ENCODE data around the gene TDO2.
"Not testable (repeated sequence)": the region's sequence is repeated elsewhere in the genome, so short reads cannot be mapped to it uniquely, and the experiment has no call there.

TDO2 gene

DNA sequence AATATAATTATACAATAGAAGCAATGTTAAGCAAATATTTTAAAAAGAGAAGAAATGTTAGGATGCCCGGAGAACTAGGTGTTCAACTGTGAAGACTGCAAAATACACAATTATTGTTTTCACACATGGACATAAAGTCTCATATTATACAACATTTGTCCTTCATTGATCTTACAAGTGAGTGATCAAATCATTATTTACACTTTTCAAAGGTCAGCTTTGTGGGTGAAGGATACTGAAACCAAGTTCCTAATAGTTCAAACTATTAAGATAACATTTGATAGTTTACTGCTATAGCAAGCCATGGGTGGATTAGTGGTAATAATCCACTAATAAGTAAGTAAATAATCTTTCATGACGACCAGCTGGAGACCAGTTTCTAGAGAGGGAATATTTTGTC is 26.8 kb downstream of the TDO2 start:
- H3K27ac Mint-ChIP-seq = no peak overlapping the region
- no peaks in the 10 kb centered on the region for H3K27me3 Mint-ChIP-seq
- no peak for DNase-seq
- no peaks in the 10 kb centered on the region for H3K9me3 Mint-ChIP-seq
- H3K4me1 Mint-ChIP-seq = no peaks in the 10 kb centered on the region
- H3K4me3 Mint-ChIP-seq = no peak overlapping the region
- no peaks in the 10 kb centered on the region for H3K36me3 Mint-ChIP-seq
- CTCF ChIA-PET = no interaction called here

DNA sequence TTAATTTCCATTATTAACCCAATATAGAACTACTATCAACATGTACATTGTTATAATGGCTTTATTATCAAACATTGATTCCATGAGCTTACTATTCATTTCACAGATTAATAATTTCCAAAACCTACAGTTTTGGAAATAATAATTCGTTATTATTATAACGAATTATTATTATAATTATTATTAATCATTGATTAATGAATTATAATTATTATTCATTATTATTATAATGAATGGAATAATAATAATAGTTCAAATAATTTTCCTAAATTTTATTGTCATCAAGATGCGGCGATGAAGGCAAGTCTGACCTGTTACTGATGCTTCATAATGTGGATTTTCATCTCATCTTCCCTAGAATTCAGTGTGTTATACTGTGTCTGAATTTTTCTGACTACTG is 28.1 kb downstream of the TDO2 start:
- no peak overlapping the region for H3K4me3 Mint-ChIP-seq
- no peaks in the 10 kb centered on the region for H3K27me3 Mint-ChIP-seq
- no peaks in the 10 kb centered on the region for H3K4me1 Mint-ChIP-seq
- no peaks in the 10 kb centered on the region for H3K9me3 Mint-ChIP-seq
- CTCF ChIA-PET = no interaction called here
- no peaks in the 10 kb centered on the region for H3K36me3 Mint-ChIP-seq
- DNase-seq = no peak
- no peak overlapping the region for H3K27ac Mint-ChIP-seq

DNA sequence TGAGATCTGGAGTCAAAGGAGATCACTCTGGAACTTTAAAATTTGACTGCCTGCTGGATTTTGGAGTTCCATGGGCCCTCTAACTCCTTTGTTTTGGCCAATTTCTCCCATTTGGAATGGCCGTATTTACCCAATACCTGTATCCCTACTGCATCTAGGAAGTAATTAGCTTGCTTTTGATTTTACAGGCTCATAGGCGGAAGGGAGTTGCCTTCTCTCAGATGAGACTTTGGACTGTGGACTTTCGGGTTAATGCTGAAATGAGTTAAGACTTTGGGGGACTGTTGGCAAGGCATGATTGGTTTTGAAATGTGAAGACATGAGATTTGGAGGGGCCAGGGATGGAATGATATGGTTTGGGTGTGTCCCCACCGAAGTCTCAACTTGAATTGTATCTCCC is 31.1 kb downstream of the TDO2 start:
- H3K27ac Mint-ChIP-seq, H3K4me3 Mint-ChIP-seq, DNase-seq, CTCF ChIA-PET, H3K4me1 Mint-ChIP-seq, H3K36me3 Mint-ChIP-seq, H3K9me3 Mint-ChIP-seq, H3K27me3 Mint-ChIP-seq: not testable (repeated sequence)

DNA sequence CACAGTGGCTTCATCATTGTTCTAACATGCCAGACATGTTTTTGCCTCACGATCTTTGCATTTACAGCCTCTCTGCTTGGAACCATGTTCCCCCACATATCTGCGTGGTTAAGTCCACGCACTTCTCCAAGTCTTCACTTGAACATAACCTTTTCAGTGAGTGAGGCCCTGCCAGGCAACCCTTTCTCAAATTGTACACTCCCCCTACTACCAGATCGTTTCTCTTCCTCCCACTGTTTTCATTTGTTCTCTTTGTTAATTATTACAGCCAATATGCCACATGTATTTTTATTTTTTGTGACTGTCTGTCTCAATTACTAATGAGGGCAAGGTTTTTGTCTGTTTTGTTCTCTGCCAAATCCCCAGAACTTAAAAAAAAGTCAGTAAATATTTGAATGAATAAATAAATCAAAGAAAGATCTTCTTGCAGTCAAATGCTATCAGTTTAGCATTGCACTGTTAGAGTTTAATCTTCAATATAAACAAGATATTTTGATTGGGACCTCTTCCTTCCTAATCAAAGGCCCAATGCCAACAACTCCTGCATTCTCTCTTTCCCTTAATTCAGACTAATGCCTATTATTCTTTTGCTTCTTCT is 32.0 kb downstream of the TDO2 start:
- H3K27me3 Mint-ChIP-seq = no peaks in the 10 kb centered on the region
- DNase-seq = no peak
- no peak overlapping the region for H3K4me3 Mint-ChIP-seq
- H3K27ac Mint-ChIP-seq = no peak overlapping the region
- no peaks in the 10 kb centered on the region for H3K4me1 Mint-ChIP-seq
- no peaks in the 10 kb centered on the region for H3K36me3 Mint-ChIP-seq
- CTCF ChIA-PET = no interaction called here
- no peaks in the 10 kb centered on the region for H3K9me3 Mint-ChIP-seq

DNA sequence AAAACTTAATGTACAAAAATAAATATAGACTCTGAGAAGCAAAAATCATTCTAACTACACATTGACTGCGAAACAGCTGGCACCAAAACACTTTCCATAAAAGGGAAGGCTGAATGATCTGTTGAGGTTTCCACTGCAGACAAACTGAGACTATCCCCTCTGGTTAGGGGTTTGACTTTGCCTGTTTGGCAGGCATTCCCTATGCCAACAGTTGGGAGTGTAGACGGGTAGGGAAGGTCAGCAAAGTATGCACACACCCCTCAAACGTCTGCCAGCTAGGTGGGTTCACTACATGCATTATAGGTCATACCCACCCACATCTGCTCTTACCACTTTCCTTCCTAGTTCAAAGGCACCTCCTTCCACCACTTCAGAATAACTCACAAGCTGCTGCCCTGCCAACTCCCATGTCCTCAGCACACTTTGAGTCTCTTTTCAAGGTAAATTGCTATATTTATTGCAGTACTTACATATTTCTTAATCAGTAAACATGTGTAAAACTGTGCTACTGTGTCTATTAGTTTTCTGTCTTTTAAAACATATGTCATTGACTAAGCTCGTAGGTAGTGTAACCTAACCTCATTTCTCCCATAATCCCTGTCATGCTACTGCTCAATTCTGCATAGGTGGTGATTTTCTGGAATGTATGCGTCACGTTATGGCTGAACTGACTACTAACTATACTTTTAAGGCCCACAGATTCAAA is 37.7 kb downstream of the TDO2 start:
- H3K27ac Mint-ChIP-seq = no peak overlapping the region
- H3K36me3 Mint-ChIP-seq = no peaks in the 10 kb centered on the region
- H3K4me1 Mint-ChIP-seq = no peaks in the 10 kb centered on the region
- CTCF ChIA-PET = interaction anchor here (1.4 kb wide), 1 partner anchor 10 kb away, joined by 4 read pairs; no protein-coding TSS in a partner anchor
- H3K27me3 Mint-ChIP-seq = no peaks in the 10 kb centered on the region
- DNase-seq = no peak
- no peak overlapping the region for H3K4me3 Mint-ChIP-seq
- H3K9me3 Mint-ChIP-seq = no peaks in the 10 kb centered on the region

DNA sequence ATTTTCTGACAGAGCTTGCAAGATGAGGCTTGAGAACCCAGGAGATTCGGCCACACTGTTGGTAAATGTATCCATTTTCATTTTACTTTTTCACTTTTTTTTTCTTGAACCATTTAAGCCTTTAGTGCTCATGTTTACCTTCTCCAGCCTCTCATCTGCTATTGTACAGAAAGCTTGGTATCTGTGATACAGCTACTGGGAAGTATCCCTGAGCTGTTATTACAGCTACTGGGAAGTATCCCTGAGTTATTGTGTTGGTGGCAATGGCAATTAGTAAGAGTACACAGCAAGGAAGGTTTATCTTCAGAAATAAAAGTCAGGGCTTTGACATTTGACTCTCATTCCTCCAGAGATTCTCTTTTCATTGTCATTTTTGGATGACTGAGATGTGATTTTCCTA is 38.3 kb downstream of the TDO2 start:
- no peaks in the 10 kb centered on the region for H3K4me1 Mint-ChIP-seq
- no peaks in the 10 kb centered on the region for H3K27me3 Mint-ChIP-seq
- no peaks in the 10 kb centered on the region for H3K9me3 Mint-ChIP-seq
- H3K4me3 Mint-ChIP-seq = no peak overlapping the region
- no peak overlapping the region for H3K27ac Mint-ChIP-seq
- no peaks in the 10 kb centered on the region for H3K36me3 Mint-ChIP-seq
- CTCF ChIA-PET = interaction anchor here (1.4 kb wide), 1 partner anchor 10 kb away, joined by 4 read pairs; no protein-coding TSS in a partner anchor
- DNase-seq = no peak

DNA sequence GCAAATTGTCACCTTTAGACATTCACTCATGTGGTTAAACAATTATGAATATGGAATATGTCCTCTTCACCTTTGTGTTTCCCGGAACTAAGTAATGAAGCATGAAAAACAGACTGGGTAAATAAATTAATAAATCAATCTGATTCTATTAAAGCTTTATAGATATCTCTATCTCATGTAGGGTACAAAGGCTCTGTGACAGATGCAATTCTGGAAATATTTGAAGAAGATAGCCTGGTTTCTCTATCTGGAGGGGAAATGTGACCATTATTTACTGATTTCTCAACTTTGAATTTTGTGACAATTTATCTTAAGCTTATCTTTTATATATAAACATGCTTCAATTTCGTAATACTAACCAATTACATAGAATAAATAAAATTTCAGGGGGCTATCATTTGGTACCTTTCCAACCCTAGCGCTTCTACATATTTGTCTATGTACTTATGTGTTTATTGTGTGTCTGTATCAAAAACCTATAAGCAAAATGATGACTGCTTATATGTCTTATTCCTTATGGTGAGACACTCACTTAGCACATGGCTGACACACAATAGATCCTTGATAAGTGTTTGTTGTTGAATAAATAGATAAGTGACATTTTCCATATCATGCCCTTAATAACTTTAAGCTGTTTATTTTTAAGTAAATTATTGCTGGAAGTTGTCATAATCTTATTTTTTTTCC is 40.3 kb downstream of the TDO2 start:
- Mint-ChIP-seq H3K27me3 (no peaks in the 10 kb centered on the region), H3K9me3 (no peaks in the 10 kb centered on the region), H3K27ac (no peak overlapping the region), H3K4me3 (no peak overlapping the region), H3K36me3 (no peaks in the 10 kb centered on the region), H3K4me1 (no peaks in the 10 kb centered on the region)
- CTCF ChIA-PET = interaction anchor here (1.9 kb wide), 1 partner anchor 9 kb away, joined by 14 read pairs; no protein-coding TSS in a partner anchor
- no peak for DNase-seq

DNA sequence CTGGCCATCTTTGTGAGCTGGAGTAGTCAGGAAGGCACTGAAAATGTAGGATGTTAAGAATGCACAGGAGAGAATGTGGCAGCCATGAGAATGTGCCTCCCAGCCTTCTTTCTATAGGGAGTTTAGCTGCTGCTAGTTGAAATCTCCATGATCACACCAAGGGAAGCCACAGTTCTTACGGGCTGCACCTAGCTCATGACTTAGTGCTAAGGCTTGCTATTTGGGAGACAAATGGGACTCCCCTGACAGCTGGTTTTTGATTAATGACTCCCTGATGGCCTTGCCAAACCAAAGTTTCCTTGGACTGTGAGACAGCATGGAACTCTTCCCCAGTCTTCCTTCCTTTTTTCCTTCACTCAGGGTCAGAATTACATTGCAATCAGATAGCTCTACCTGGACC is 41.0 kb downstream of the TDO2 start:
- Mint-ChIP-seq H3K4me1 (no peaks in the 10 kb centered on the region), H3K36me3 (no peaks in the 10 kb centered on the region), H3K27me3 (no peaks in the 10 kb centered on the region), H3K27ac (no peak overlapping the region), H3K4me3 (no peak overlapping the region), H3K9me3 (no peaks in the 10 kb centered on the region)
- DNase-seq = no peak
- CTCF ChIA-PET = interaction anchor here (1.9 kb wide), 1 partner anchor 8 kb away, joined by 14 read pairs; no protein-coding TSS in a partner anchor

DNA sequence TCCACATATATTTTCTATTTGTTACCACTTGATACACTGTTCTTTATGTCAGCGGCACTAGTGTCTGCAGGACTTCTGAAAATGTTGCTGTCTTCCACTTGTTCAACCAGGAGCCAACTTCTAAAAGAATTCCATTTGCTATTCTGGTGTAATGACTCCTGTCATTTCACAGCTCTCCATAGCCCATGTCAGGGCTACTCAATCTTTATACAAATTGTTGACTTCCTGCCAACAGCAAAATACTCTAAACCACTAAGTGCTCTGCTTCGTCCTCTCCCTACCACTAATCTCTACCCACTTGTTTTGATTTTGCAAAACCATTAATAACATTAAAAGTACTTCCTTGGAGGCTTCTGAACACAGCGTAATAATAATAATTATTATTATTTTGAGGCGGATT is 43.0 kb downstream of the TDO2 start:
- Mint-ChIP-seq H3K27ac (no peak overlapping the region), H3K9me3 (no peaks in the 10 kb centered on the region), H3K4me1 (no peaks in the 10 kb centered on the region), H3K4me3 (no peak overlapping the region), H3K27me3 (no peaks in the 10 kb centered on the region), H3K36me3 (no peaks in the 10 kb centered on the region)
- DNase-seq = no peak
- CTCF ChIA-PET = no interaction called here

DNA sequence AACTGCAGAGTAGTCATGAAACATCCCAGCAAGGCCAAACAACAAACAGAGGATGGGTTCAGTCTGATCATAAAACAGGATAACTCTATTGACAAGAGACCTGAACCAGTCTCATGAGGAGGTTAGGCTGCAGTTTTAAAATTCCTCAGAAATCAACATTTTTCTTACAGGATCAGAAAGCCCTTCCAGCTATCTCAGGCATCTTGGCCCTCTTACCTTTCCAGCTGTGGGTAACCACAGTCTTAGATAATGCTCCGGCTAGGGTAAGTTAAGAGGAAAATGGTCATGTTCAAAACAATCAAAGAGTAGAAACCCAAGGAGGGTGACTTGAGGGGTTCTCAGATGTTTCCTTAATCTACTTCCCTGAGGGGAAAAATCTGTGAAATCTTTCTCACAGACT is 45.0 kb downstream of the TDO2 start:
- CTCF ChIA-PET = no interaction called here
- Mint-ChIP-seq H3K36me3 (no peaks in the 10 kb centered on the region), H3K4me1 (peaks cover 9% of the 10 kb centered on the region), H3K27me3 (no peaks in the 10 kb centered on the region), H3K27ac (no peak overlapping the region), H3K9me3 (no peaks in the 10 kb centered on the region), H3K4me3 (no peak overlapping the region)
- DNase-seq = no peak

DNA sequence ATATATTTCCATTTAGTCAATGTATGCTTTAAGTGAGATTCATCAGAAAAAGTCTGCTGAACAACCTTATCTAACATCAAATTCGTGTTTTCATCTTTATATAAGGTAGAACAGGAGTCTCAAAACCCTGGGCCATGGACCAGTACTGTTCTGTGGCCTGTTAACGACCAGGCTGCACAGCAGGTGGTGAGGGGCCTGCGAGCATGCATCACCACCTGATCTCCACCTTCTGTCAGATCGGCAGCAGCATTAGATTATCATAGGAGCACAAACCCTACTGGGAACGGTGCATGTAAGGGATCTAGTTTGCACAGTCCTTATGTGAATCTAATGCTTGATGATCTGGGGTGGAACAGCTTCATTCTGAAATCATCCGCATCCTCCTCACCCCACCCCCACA is 47.0 kb downstream of the TDO2 start:
- CTCF ChIA-PET = no interaction called here
- Mint-ChIP-seq H3K4me3 (no peak overlapping the region), H3K27ac (no peak overlapping the region)

DNA sequence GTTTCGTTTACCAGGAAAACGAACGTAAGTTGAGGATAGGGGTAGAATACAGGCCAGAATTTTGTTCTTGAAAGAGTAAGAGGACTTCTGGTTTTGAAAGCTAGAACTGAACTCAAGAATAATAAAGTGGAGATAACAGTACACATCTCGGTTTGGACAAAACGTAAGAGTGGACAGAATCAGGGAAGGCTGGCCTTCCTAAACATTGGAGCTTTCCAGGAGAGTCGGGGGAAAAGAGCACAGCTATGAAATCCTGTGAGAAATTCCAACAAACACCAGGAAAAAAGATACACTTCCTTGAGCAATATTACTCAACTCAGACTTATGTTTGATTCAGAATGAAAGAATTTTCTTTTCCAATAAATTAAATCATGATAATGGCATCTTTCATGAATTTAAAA is 49.0 kb downstream of the TDO2 start:
- H3K36me3 Mint-ChIP-seq = no peaks in the 10 kb centered on the region
- H3K27ac Mint-ChIP-seq = no peak overlapping the region
- peaks cover 17% of the 10 kb centered on the region for H3K4me1 Mint-ChIP-seq
- CTCF ChIA-PET = interaction anchor here (1.0 to 2.6 kb wide), 4 partner anchors 9 to 1014 kb away, joined by 3 to 17 read pairs (median 8); no protein-coding TSS in a partner anchor
- peak overlapping the region; percentile 16 for H3K4me3 Mint-ChIP-seq
- DNase-seq = no peak
- no peaks in the 10 kb centered on the region for H3K9me3 Mint-ChIP-seq
- no peaks in the 10 kb centered on the region for H3K27me3 Mint-ChIP-seq

More for the DNA sequence above, 47.0 kb downstream of the TDO2 start:
- Mint-ChIP-seq H3K27me3 (no peaks in the 10 kb centered on the region), H3K36me3 (no peaks in the 10 kb centered on the region), H3K9me3 (no peaks in the 10 kb centered on the region), H3K4me1 (peaks cover 17% of the 10 kb centered on the region)
- no peak for DNase-seq

DNA sequence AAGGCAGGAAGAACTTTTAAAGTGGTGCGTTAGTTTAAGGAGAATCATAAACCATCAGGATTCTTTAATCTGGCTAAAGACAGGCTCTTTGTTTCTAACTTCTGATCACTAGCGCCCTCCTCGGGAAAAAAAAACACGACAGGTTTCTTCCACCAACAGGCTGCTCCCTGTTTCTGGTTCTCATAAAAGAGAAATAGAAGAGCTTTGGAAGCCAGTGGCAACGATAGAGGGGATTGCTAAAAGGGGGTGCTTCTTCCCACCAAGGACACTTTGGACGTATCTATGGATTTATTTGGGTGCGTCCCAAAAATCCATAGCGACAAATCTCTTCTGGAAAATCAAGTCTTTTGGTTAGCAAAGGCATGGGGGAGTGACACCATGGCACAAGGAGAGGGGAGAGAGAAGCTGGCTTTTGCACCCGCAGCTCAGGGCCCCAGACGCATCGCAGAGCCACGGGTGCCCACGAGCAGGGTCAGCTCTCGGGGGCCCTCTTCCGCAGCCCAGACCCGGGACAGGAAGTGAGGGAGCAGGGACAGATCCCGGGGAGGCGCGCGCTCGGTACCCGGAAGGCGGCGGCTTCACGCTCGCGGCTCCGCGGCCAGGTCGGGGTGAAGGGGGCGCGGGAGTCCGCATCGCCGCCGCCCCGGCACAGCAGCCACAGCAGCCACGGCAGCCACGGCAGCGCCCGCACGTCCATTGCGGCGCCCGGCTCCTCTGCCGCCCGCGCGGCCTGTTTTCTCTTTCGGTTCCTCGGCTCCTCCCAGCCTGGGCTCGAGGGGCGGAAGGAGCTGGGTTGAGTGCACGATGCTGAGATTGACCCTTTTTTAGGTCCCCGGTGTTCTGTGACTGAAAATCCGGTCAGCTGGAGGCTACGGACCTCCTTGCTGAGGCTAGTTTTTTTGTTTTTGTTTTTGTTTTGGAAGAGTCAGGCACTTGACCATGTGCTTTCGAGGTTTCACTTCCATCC is 49.9 kb downstream of the TDO2 start, which contains the start of gene CTSO:
CTSO (minus strand) TSS at position 716 of the 967 bp plus-strand sequence; CDS start at position 697, 19 bp downstream.
- Mint-ChIP-seq H3K27ac (peak within 1 kb of the TSS; percentile 95), H3K27me3 (no peaks in the 10 kb centered on the region), H3K4me1 (peaks cover 17% of the 10 kb centered on the region), H3K36me3 (no peaks in the 10 kb centered on the region), H3K4me3 (peak within 1 kb of the TSS; percentile 86), H3K9me3 (no peaks in the 10 kb centered on the region)
- CTCF ChIA-PET = interaction anchor here (0.7 to 2.6 kb wide), 6 partner anchors 10 to 1013 kb away, joined by 3 to 17 read pairs (median 3); no protein-coding TSS in a partner anchor
- DNase-seq = peak; percentile 83
